Activated T-cell treated with anti-CD3 and anti-CD28 coated beads, Interleukin-2, amount 50 U/mL, for 72 hours (primary cell): ENCODE measurements around the gene CDK10. TPM values are rescaled to one million over a fixed set of nuclear protein-coding genes. Genes with fewer than 3 reads are reported as not detected.

Source experiments
- ATAC-seq, 2 donors: fragments of 150-1000 bp; cut with Tn5 transposase; replicated peaks in 1 of 2; 2 replicates each; pipeline ENCODE4 v1.10.0; 2021; ENCODE audit warnings: moderate library complexity in 2 of 2, mild to moderate bottlenecking in 1 of 2
- DNase-seq, 2 donors: peaks; one replicate each; pipeline ENCODE4 v3.0.0; 2021 to 2022; ENCODE audit warnings: mixed read lengths in 1 of 2
- H3K27ac Mint-ChIP-seq: one replicate; pipeline ENCODE4 v1.8.0; 2022; ENCODE audit warnings: mild to moderate bottlenecking, moderate library complexity, mixed read lengths
- H3K27me3 Mint-ChIP-seq: one replicate; pipeline ENCODE4 v1.8.0; 2022; ENCODE audit warnings: low read depth, mixed read lengths
- H3K36me3 Mint-ChIP-seq, 2 donors: one replicate each; pipeline ENCODE4 v1.8.0; 2022; ENCODE audit warnings: mixed read lengths in 2 of 2, mild to moderate bottlenecking in 1 of 2; ENCODE audit not compliant: insufficient read depth in 2 of 2
- H3K4me1 Mint-ChIP-seq: one replicate; pipeline ENCODE4 v1.8.0; 2022; ENCODE audit warnings: low read depth, mixed read lengths
- H3K4me3 Mint-ChIP-seq, 2 donors: one replicate each; pipeline ENCODE4 v1.8.0; 2022; ENCODE audit warnings: mild to moderate bottlenecking in 2 of 2, mixed read lengths in 2 of 2, moderate library complexity in 2 of 2
- H3K9me3 Mint-ChIP-seq, 2 donors: one replicate each; pipeline ENCODE4 v1.8.0; 2022; ENCODE audit warnings: mixed read lengths in 2 of 2
- total RNA-seq, 2 donors: library from RNA; stranded (reverse); gene quantifications; one replicate each; pipeline ENCODE4 v1.2.3, GENCODE V29; 2022

Gene CDK10
- 10 to 100 TPM; 66.6 to 83.2 TPM for total RNA-seq

DNA sequence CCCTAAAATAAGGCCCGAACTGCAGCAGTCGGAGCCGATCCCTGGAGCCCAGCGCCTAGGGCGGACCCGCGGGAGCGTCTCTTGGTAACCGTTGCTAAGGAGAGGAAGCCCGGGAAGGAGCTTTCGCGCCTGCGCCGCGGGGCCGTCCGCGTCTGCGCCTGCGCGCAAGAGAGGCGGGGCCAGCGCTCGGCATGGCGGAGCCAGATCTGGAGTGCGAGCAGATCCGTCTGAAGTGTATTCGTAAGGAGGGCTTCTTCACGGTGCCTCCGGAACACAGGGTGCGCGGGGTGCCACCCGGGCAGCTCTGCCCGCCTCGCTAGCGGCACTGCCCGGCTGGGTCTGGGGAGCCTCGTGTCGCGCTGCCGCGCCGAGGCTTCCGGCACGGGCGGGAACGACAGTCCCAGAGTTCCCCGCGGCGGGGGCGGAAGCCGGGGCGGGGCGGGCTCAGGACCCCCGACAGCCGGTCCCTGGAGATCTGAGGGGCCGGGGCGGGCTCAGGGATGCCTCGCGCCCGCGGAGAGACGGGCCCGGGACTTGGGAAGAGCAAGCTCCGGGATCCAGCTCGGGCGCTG, at the start of gene CDK10:
CDK10 (plus strand) TSS at position 170 of the 572 bp plus-strand sequence; CDS start at position 192, 22 bp downstream.
- Mint-ChIP-seq H3K27me3 (no peaks in the 10 kb centered on the region), H3K36me3 (peaks cover 2 to 5% of the 10 kb centered on the region in 2 donors), H3K4me1 (peaks cover 20% of the 10 kb centered on the region), H3K4me3 (peak within 1 kb of the TSS; percentile 95 to 98), H3K27ac (peak within 1 kb of the TSS; percentile 97), H3K9me3 (no peaks in the 10 kb centered on the region)
- peak; percentile 87 to 94 for DNase-seq
- peak; percentile 92 to 93 for ATAC-seq

DNA sequence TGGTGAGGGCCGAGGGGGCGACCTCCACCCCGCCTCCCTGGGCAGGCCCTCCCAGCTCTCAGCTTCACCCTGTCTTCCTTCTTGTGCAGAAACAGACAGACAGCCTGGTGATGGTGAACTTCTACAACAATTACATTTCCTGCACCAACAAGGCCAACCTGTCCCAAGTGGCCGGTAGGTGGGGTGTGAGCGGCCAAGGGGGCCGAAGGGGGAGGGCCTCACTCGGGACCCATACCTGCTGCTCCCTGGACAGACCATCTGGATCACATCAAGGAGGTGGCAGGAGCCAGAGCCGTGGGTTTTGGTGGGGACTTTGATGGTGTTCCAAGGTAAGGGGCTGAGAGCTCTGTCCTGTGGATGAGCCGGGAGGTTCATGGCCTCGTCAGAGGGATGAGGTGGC, 49.1 kb upstream of the CDK10 start:
- no peaks in the 10 kb centered on the region for H3K9me3 Mint-ChIP-seq
- H3K36me3 Mint-ChIP-seq, result no peaks in the 10 kb centered on the region
- H3K27ac Mint-ChIP-seq, result no peak overlapping the region
- no peak overlapping the region for H3K4me3 Mint-ChIP-seq
- peaks cover 7% of the 10 kb centered on the region for H3K4me1 Mint-ChIP-seq
- no peaks in the 10 kb centered on the region for H3K27me3 Mint-ChIP-seq
- ATAC-seq, result no peak
- DNase-seq, result no peak

DNA sequence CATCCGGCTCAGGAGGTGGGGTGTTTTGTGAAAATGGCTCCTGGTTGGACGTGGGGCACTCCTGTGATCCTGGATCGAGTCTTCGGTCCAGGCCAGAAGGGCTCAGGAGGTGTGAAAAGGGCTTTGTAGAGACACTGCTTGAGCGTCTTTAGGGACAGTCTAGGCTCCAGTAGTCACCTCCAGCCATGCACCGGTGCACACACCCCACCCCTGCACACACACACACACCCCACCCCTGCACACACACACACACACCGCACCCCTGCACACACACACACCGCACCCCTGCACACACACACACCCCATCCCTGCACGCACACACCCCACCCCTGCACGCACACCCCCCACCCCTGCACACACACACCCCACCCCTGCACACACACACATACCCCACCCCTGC, 48.0 kb upstream of the CDK10 start:
- DNase-seq, result no peak
- Mint-ChIP-seq H3K27ac (no peak overlapping the region), H3K9me3 (no peaks in the 10 kb centered on the region), H3K4me1 (peaks cover 7% of the 10 kb centered on the region), H3K27me3 (no peaks in the 10 kb centered on the region), H3K4me3 (no peak overlapping the region), H3K36me3 (no peaks in the 10 kb centered on the region)
- no peak for ATAC-seq

GRCh38 chr16:89639385-89639784, 47.1 kb upstream of the CDK10 start:
- H3K4me3 Mint-ChIP-seq, result no peak overlapping the region
- H3K27me3 Mint-ChIP-seq, result no peaks in the 10 kb centered on the region
- peaks cover 7% of the 10 kb centered on the region for H3K4me1 Mint-ChIP-seq
- DNase-seq (no peak), ATAC-seq (no peak)
- H3K36me3 Mint-ChIP-seq, result no peaks in the 10 kb centered on the region
- no peak overlapping the region for H3K27ac Mint-ChIP-seq
- no peaks in the 10 kb centered on the region for H3K9me3 Mint-ChIP-seq

DNA sequence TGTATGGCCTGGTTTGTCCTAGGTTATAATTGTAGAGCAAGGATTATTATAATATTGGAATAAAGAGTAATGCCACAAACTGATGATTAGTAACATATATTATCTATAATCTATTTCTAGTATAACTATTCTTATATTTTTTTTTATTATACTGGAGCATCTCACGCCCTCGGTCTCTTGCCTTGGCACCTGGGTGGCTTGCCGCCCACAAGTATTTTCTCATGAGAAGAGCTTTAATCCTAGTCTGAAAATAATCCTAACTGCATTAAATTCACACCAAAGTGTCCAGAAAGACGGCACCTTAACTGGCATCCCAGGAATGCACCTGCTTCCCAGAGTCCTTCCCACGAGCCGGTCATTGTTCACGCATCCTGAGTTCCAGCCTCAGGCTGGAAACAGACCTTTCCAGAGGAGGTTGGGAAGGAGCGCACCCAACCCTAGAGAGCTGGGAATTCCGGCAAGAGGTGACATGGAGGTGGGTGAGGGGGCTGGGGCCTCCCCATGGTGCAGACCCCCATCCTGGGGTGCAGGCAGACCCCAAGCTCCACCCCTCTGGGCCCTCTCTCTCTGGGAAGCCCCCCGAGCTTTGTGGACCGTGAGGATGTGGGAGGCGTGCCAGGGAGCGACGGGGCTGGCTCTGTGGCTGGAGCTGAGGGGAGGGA, 44.9 kb upstream of the CDK10 start:
- H3K36me3 Mint-ChIP-seq, result peaks cover 0 to 9% of the 10 kb centered on the region in 2 donors
- peak overlapping the region; percentile 49 to 73 for H3K4me3 Mint-ChIP-seq
- no peaks in the 10 kb centered on the region for H3K9me3 Mint-ChIP-seq
- peaks cover 7% of the 10 kb centered on the region for H3K4me1 Mint-ChIP-seq
- DNase-seq, result no peak
- no peaks in the 10 kb centered on the region for H3K27me3 Mint-ChIP-seq
- ATAC-seq, result no peak
- H3K27ac Mint-ChIP-seq, result no peak overlapping the region

- Mint-ChIP-seq H3K9me3 (no peaks in the 10 kb centered on the region), H3K4me3 (no peak overlapping the region), H3K4me1 (peaks cover 7% of the 10 kb centered on the region), H3K27me3 (no peaks in the 10 kb centered on the region), H3K36me3 (peaks cover 3 to 10% of the 10 kb centered on the region in 2 donors), H3K27ac (no peak overlapping the region)
- ATAC-seq, result no peak
- DNase-seq, result no peak
Measured at GRCh38 chr16:89642574-89642973, 43.9 kb upstream of the CDK10 start.

DNA sequence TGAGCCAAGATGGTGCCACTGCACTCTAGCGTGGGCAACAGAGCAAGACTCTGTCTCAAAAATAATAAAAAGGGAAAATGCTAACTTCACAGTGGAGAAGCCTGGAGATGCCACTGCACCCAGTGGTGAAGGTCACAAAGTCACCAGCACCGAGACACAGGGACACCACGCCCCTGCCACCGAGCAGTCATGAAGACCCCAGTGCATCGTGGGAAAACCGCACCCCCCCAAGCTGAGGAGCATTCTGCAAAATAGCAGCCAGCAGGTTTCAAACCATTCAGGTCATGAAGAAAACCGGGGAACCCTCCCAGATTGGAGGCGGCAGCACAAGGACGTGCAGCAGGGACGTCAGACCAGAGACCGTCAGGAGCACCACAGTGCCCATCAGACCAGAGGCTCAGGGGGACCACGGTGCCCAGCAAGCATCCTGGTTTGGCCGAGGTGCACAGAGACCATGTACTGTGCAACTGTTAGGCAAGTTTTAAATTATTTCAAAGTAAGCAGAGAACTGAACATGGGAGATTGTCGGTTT, 42.7 kb upstream of the CDK10 start:
- Mint-ChIP-seq H3K27ac (no peak overlapping the region), H3K27me3 (no peaks in the 10 kb centered on the region), H3K4me1 (peaks cover 7% of the 10 kb centered on the region), H3K9me3 (no peaks in the 10 kb centered on the region), H3K36me3 (peaks cover 3 to 13% of the 10 kb centered on the region in 2 donors), H3K4me3 (no peak overlapping the region)
- DNase-seq (no peak), ATAC-seq (no peak)

- H3K9me3 Mint-ChIP-seq, result no peaks in the 10 kb centered on the region
- H3K27ac Mint-ChIP-seq, result no peak overlapping the region
- ATAC-seq (no peak), DNase-seq (no peak)
- H3K36me3 Mint-ChIP-seq, result peaks cover 5 to 16% of the 10 kb centered on the region in 2 donors
- H3K27me3 Mint-ChIP-seq, result no peaks in the 10 kb centered on the region
- no peak overlapping the region for H3K4me3 Mint-ChIP-seq
- peaks cover 7% of the 10 kb centered on the region for H3K4me1 Mint-ChIP-seq
Measured at GRCh38 chr16:89645122-89645521, 41.4 kb upstream of the CDK10 start.

GRCh38 chr16:89646270-89646669, 40.2 kb upstream of the CDK10 start:
- peaks cover 5 to 18% of the 10 kb centered on the region in 2 donors for H3K36me3 Mint-ChIP-seq
- no peak for DNase-seq
- no peaks in the 10 kb centered on the region for H3K4me1 Mint-ChIP-seq
- no peaks in the 10 kb centered on the region for H3K27me3 Mint-ChIP-seq
- no peaks in the 10 kb centered on the region for H3K9me3 Mint-ChIP-seq
- no peak overlapping the region for H3K27ac Mint-ChIP-seq
- no peak for ATAC-seq
- no peak overlapping the region for H3K4me3 Mint-ChIP-seq

- Mint-ChIP-seq H3K27me3 (no peaks in the 10 kb centered on the region), H3K4me3 (no peak overlapping the region), H3K4me1 (no peaks in the 10 kb centered on the region), H3K27ac (no peak overlapping the region), H3K9me3 (no peaks in the 10 kb centered on the region), H3K36me3 (peaks cover 5 to 18% of the 10 kb centered on the region in 2 donors)
- ATAC-seq (no peak), DNase-seq (no peak)
Measured at GRCh38 chr16:89646906-89647305, 39.6 kb upstream of the CDK10 start.

DNA sequence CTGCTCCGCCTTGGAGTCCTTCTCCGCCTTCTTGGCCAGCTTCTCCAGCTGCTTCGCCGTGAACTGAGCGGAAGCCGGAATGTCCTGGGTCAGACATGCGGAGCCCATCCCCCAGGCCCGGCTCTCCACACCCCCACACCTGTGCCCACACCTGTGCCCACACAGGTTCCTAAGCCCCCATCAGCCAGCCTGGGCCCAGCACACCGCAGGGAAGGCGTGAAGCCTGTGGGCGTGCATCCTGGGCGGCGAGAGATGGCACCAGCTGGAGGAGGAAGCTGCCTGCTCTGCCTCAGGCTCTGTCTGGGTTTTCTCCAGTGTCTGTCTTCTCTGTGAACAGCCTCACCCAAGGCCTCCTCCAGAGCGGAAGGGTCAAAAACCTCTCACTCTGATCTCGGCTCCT, 34.9 kb upstream of the CDK10 start:
- ATAC-seq (no peak), DNase-seq (no peak)
- peaks cover 15% of the 10 kb centered on the region for H3K4me1 Mint-ChIP-seq
- H3K36me3 Mint-ChIP-seq, result peaks cover 5 to 12% of the 10 kb centered on the region in 2 donors
- no peaks in the 10 kb centered on the region for H3K27me3 Mint-ChIP-seq
- no peaks in the 10 kb centered on the region for H3K9me3 Mint-ChIP-seq
- no peak overlapping the region for H3K4me3 Mint-ChIP-seq
- no peak overlapping the region for H3K27ac Mint-ChIP-seq

GRCh38 chr16:89653656-89654295, 32.7 kb upstream of the CDK10 start:
- Mint-ChIP-seq H3K27me3 (no peaks in the 10 kb centered on the region), H3K36me3 (peaks cover 4 to 8% of the 10 kb centered on the region in 2 donors), H3K9me3 (no peaks in the 10 kb centered on the region), H3K4me3 (peak overlapping the region in 1 of 2 donors; percentile 34), H3K4me1 (peaks cover 27% of the 10 kb centered on the region), H3K27ac (peak overlapping the region; percentile 46)
- ATAC-seq (no peak), DNase-seq (no peak)

DNA sequence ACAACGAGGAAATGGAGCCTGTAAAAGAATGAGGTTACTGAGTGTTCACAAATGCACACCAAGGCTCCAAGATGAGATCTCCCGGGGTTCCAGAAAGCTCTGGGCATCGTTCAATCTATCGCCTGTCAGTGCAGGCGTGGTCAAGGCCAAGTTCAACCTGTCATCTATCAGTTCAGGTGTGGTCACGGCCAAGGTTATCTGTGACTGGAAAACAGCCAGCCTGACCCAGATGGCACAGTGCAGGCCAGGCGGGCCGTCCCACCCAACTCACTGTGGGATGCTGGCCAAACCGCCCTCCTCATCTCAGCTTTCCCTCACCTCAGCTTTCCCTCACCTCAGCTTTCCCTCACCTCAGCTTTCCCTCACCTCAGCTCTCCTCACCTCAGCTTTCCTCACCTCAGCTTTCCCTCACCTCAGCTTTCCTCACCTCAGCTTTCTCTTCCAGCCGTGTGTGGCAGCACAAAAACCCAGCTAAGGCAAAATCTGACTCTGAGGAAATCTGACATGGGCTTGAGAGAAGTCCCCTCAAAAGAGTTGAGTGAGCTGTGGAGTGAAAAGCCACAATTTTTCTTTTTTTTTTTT, 31.3 kb upstream of the CDK10 start:
- H3K4me3 Mint-ChIP-seq, result peak overlapping the region in 1 of 2 donors; percentile 96
- no peaks in the 10 kb centered on the region for H3K9me3 Mint-ChIP-seq
- H3K27ac Mint-ChIP-seq, result peak overlapping the region; percentile 5
- H3K36me3 Mint-ChIP-seq, result peaks cover 1 to 6% of the 10 kb centered on the region in 2 donors
- no peak for ATAC-seq
- no peak for DNase-seq
- peaks cover 31% of the 10 kb centered on the region for H3K4me1 Mint-ChIP-seq
- H3K27me3 Mint-ChIP-seq, result no peaks in the 10 kb centered on the region
